Measurements from ENCODE around the gene SNX33.
"Not testable (repeated sequence)": the region's sequence is repeated elsewhere in the genome, so short reads cannot be mapped to it uniquely, and the experiment has no call there.

Gene SNX33

GRCh38 chr15:75701071-75702003 is 53.6 kb downstream of the SNX33 start:
- not testable (repeated sequence) for H3K4me3 ChIP-seq (ENCODE audit: insufficient read length, low read depth); H3K9me3 ChIP-seq (ENCODE audit: insufficient read depth, low read length); DNase-seq (ENCODE audit: low read depth, low spot score); H3K27me3 ChIP-seq (ENCODE audit: insufficient read depth, insufficient read length); H3K36me3 ChIP-seq (ENCODE audit: insufficient read depth, insufficient read length, low read length); H3K9ac ChIP-seq (ENCODE audit: insufficient read length, low read depth)
- H3K4me1 ChIP-seq (ENCODE audit: insufficient read depth, insufficient read length) = peaks cover 20% of the 10 kb centered on the region

- Histone ChIP-seq H3K36me3 (ENCODE audit: insufficient read depth, insufficient read length, low read length) (peaks cover 6% of the 10 kb centered on the region), H3K4me3 (ENCODE audit: insufficient read length, low read depth) (no peak overlapping the region), H3K9me3 (ENCODE audit: insufficient read depth, low read length) (no peaks in the 10 kb centered on the region), H3K4me1 (ENCODE audit: insufficient read depth, insufficient read length) (peaks cover 17% of the 10 kb centered on the region), H3K27me3 (ENCODE audit: insufficient read depth, insufficient read length) (no peaks in the 10 kb centered on the region), H3K9ac (ENCODE audit: insufficient read length, low read depth) (no peak overlapping the region)
- TF ChIP-seq SUZ12 (IDR thresholded peaks at IDR 0.05; ENCODE audit: extremely low read depth, insufficient read depth, insufficient read length) = no peak
- no peak for TF ChIP-seq YY1 (IDR thresholded peaks at IDR 0.05; ENCODE audit: insufficient read depth, insufficient read length)
- no peak for TF ChIP-seq ZNF274 (IDR thresholded peaks at IDR 0.05; ENCODE audit: low read depth, low read length)
- DNase-seq (ENCODE audit: low read depth, low spot score) = no peak
These were observed 54.7 kb downstream of the SNX33 start for GRCh38 chr15:75702436-75702835.

GRCh38 chr15:75703440-75704262 is 55.9 kb downstream of the SNX33 start:
- Histone ChIP-seq H3K9ac (ENCODE audit: insufficient read length, low read depth) (peak overlapping the region; percentile 21), H3K4me1 (ENCODE audit: insufficient read depth, insufficient read length) (peaks cover 13% of the 10 kb centered on the region)
- not testable (repeated sequence) for H3K27me3 ChIP-seq (ENCODE audit: insufficient read depth, insufficient read length); H3K4me3 ChIP-seq (ENCODE audit: insufficient read length, low read depth); H3K36me3 ChIP-seq (ENCODE audit: insufficient read depth, insufficient read length, low read length); DNase-seq (ENCODE audit: low read depth, low spot score); H3K9me3 ChIP-seq (ENCODE audit: insufficient read depth, low read length)

- H3K9me3 ChIP-seq (ENCODE audit: insufficient read depth, low read length) = no peaks in the 10 kb centered on the region
- peaks cover 15% of the 10 kb centered on the region for H3K36me3 ChIP-seq (ENCODE audit: insufficient read depth, insufficient read length, low read length)
- no peaks in the 10 kb centered on the region for H3K27me3 ChIP-seq (ENCODE audit: insufficient read depth, insufficient read length)
- no peak for DNase-seq (ENCODE audit: low read depth, low spot score)
- TF ChIP-seq YY1 (IDR thresholded peaks at IDR 0.05; ENCODE audit: insufficient read depth, insufficient read length) = no peak
- no peak for TF ChIP-seq ZNF274 (IDR thresholded peaks at IDR 0.05; ENCODE audit: low read depth, low read length)
- TF ChIP-seq SUZ12 (IDR thresholded peaks at IDR 0.05; ENCODE audit: extremely low read depth, insufficient read depth, insufficient read length) = no peak
- H3K4me3 ChIP-seq (ENCODE audit: insufficient read length, low read depth) = no peak overlapping the region
- peaks cover 15% of the 10 kb centered on the region for H3K4me1 ChIP-seq (ENCODE audit: insufficient read depth, insufficient read length)
- H3K9ac ChIP-seq (ENCODE audit: insufficient read length, low read depth) = peak overlapping the region; percentile 21
These were observed 56.5 kb downstream of the SNX33 start for GRCh38 chr15:75704263-75704615.

- H3K36me3 ChIP-seq (ENCODE audit: insufficient read depth, insufficient read length, low read length) = peaks cover 15% of the 10 kb centered on the region
- TF ChIP-seq ZNF274 (IDR thresholded peaks at IDR 0.05; ENCODE audit: low read depth, low read length) = no peak
- TF ChIP-seq SUZ12 (IDR thresholded peaks at IDR 0.05; ENCODE audit: extremely low read depth, insufficient read depth, insufficient read length) = no peak
- no peak for TF ChIP-seq YY1 (IDR thresholded peaks at IDR 0.05; ENCODE audit: insufficient read depth, insufficient read length)
- peaks cover 15% of the 10 kb centered on the region for H3K4me1 ChIP-seq (ENCODE audit: insufficient read depth, insufficient read length)
- no peaks in the 10 kb centered on the region for H3K9me3 ChIP-seq (ENCODE audit: insufficient read depth, low read length)
- no peaks in the 10 kb centered on the region for H3K27me3 ChIP-seq (ENCODE audit: insufficient read depth, insufficient read length)
- DNase-seq (ENCODE audit: low read depth, low spot score) = no peak
- no peak overlapping the region for H3K9ac ChIP-seq (ENCODE audit: insufficient read length, low read depth)
- no peak overlapping the region for H3K4me3 ChIP-seq (ENCODE audit: insufficient read length, low read depth)
These were observed 56.9 kb downstream of the SNX33 start for GRCh38 chr15:75704618-75705017.

- peaks cover 15% of the 10 kb centered on the region for H3K36me3 ChIP-seq (ENCODE audit: insufficient read depth, insufficient read length, low read length)
- DNase-seq (ENCODE audit: low read depth, low spot score); H3K9ac ChIP-seq (ENCODE audit: insufficient read length, low read depth); H3K27me3 ChIP-seq (ENCODE audit: insufficient read depth, insufficient read length); H3K9me3 ChIP-seq (ENCODE audit: insufficient read depth, low read length); H3K4me3 ChIP-seq (ENCODE audit: insufficient read length, low read depth): not testable (repeated sequence)
- H3K4me1 ChIP-seq (ENCODE audit: insufficient read depth, insufficient read length) = peaks cover 15% of the 10 kb centered on the region
These were observed 57.7 kb downstream of the SNX33 start for GRCh38 chr15:75705375-75705774.

- Histone ChIP-seq H3K4me1 (ENCODE audit: insufficient read depth, insufficient read length) (peaks cover 15% of the 10 kb centered on the region), H3K36me3 (ENCODE audit: insufficient read depth, insufficient read length, low read length) (peaks cover 13% of the 10 kb centered on the region), H3K4me3 (ENCODE audit: insufficient read length, low read depth) (no peak overlapping the region), H3K27me3 (ENCODE audit: insufficient read depth, insufficient read length) (no peaks in the 10 kb centered on the region), H3K9me3 (ENCODE audit: insufficient read depth, low read length) (no peaks in the 10 kb centered on the region), H3K9ac (ENCODE audit: insufficient read length, low read depth) (no peak overlapping the region)
- no peak for DNase-seq (ENCODE audit: low read depth, low spot score)
- TF ChIP-seq SUZ12 (IDR thresholded peaks at IDR 0.05; ENCODE audit: extremely low read depth, insufficient read depth, insufficient read length) (no peak), YY1 (IDR thresholded peaks at IDR 0.05; ENCODE audit: insufficient read depth, insufficient read length) (no peak), ZNF274 (IDR thresholded peaks at IDR 0.05; ENCODE audit: low read depth, low read length) (no peak)
These were observed 58.4 kb downstream of the SNX33 start for GRCh38 chr15:75705854-75706681.

Measured in NT2/D1 (cell line).